ENCODE measurements around the gene ANKRD2. TPM values are rescaled to one million over a fixed set of nuclear protein-coding genes. Genes with fewer than 3 reads are reported as not detected.

ANKRD2 gene
- total RNA-seq, 1 experiment from 2014 or later = 5.8 TPM

GRCh38 chr10:97533888-97534287, 38.7 kb upstream of the ANKRD2 start:
- H3K27ac Mint-ChIP-seq (ENCODE audit: low read depth, unreplicated experiment) = no peak overlapping the region
- TF ChIP-seq, protein P1, sequence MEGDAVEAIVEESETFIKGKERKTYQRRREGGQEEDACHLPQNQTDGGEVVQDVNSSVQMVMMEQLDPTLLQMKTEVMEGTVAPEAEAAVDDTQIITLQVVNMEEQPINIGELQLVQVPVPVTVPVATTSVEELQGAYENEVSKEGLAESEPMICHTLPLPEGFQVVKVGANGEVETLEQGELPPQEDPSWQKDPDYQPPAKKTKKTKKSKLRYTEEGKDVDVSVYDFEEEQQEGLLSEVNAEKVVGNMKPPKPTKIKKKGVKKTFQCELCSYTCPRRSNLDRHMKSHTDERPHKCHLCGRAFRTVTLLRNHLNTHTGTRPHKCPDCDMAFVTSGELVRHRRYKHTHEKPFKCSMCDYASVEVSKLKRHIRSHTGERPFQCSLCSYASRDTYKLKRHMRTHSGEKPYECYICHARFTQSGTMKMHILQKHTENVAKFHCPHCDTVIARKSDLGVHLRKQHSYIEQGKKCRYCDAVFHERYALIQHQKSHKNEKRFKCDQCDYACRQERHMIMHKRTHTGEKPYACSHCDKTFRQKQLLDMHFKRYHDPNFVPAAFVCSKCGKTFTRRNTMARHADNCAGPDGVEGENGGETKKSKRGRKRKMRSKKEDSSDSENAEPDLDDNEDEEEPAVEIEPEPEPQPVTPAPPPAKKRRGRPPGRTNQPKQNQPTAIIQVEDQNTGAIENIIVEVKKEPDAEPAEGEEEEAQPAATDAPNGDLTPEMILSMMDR (IDR thresholded peaks at IDR 0.05; ENCODE audit: unreplicated experiment) = no peak
- no peaks in the 10 kb centered on the region for H3K36me3 Mint-ChIP-seq (ENCODE audit: insufficient read depth, unreplicated experiment)
- H3K9me3 Mint-ChIP-seq (ENCODE audit: unreplicated experiment) = no peaks in the 10 kb centered on the region
- intact Hi-C loops (cut with micrococcal nuclease) = loop anchor here (2.0 kb wide), 1 partner anchor 19 kb away; no protein-coding TSS in a partner anchor
- BruUV-seq (replicated peaks) = no TSS peak
- H3K4me1 Mint-ChIP-seq (ENCODE audit: insufficient read depth, unreplicated experiment) = peaks cover 10% of the 10 kb centered on the region
- no peak overlapping the region for H3K4me3 Mint-ChIP-seq (ENCODE audit: unreplicated experiment)
- H3K27me3 Mint-ChIP-seq (ENCODE audit: insufficient read depth, unreplicated experiment) = no peaks in the 10 kb centered on the region
- CTCF ChIA-PET = interaction anchor here (0.7 to 3.3 kb wide), 14 partner anchors 9 to 94 kb away, joined by 3 to 19 read pairs (median 6); partner anchors contain the start of genes ANKRD2, HOGA1 and UBTD1
- DNase-seq (ENCODE audit: unreplicated experiment) = no peak
- POLR2A ChIA-PET = interaction anchor here (0.6 to 1.4 kb wide), 5 partner anchors 19 to 141 kb away, joined by 3 to 4 read pairs (median 4); partner anchors contain the start of gene UBTD1

DNA sequence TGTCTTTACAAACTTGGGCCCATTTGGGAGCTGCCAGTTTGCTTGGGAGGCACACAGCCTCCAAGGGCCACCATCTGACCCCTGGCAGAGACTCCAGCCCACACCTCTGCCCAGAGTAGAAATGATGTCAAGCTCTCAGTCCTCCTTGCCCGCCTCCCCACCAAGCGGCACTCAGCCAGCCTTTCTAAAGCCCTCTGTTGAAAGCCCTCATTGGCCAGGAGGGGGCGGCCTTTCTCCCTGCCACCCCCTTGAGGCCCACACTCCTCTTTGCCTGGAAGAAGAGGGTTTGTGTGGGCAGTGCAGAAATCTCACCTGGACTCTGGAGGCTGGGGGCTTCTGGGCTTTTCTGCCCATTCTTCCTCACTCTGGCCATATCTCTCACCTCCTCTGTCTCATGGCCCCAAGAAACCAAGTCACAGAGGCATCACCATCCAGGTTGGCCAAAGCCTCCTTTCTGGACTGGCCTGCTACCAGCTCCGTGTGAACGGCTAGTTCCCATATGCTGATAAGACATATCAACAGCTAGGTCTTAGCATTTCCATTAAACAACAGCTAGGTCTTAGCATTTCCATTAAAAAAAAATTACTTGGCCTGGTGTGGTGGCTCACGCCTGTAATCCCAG, 37.7 kb upstream of the ANKRD2 start:
- CTCF ChIA-PET = interaction anchor here (0.6 to 3.3 kb wide), 20 partner anchors 10 to 276 kb away, joined by 3 to 19 read pairs (median 4); partner anchors contain the start of genes ANKRD2 and HOGA1
- no peak overlapping the region for H3K27ac Mint-ChIP-seq (ENCODE audit: low read depth, unreplicated experiment)

DNA sequence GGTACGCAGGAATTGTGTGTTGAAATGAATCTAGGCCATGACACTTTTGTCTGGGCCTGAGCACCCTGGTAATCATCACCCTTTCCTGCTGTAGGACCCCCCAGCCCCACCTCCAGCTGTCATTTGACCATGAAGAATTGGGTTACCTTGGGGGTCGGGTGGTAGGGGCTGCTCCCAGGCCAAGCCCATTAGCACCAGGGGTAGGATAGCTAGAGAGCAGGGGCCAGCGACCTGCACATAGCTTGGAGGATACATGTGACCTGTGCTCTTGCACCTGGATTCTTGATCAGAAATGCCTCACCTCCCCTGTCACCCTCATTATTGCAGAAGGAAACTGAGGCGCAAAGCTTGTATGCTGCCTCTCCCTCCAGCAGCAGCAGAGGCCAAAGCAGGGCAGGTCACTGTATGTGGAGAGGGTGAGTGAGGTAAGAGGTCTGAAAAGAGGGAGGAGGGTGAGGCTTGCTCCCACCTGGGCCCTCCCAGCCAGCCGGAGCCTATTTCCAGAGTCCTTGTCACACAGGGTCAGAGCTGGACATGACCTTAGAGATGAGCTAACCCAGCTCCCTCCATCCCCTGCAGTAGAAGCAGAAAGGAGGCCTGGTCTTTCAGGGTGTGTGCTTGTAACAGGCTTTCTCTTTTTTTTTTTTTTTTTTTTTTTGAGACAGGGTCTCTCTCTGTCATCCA, 35.3 kb upstream of the ANKRD2 start:
- H3K4me1 Mint-ChIP-seq (ENCODE audit: insufficient read depth, unreplicated experiment) = peaks cover 11% of the 10 kb centered on the region
- no TSS peak for BruUV-seq (replicated peaks)
- intact Hi-C loops (cut with micrococcal nuclease) = no loop called here

More for the DNA sequence above, 37.7 kb upstream of the ANKRD2 start:
- no TSS peak for BruUV-seq (replicated peaks)
- DNase-seq (ENCODE audit: unreplicated experiment) = peak; percentile 71
- TF ChIP-seq, protein P1 (IDR thresholded peaks at IDR 0.05; ENCODE audit: unreplicated experiment) = peak; percentile 56
- Mint-ChIP-seq H3K27me3 (ENCODE audit: insufficient read depth, unreplicated experiment) (no peaks in the 10 kb centered on the region), H3K36me3 (ENCODE audit: insufficient read depth, unreplicated experiment) (no peaks in the 10 kb centered on the region), H3K4me1 (ENCODE audit: insufficient read depth, unreplicated experiment) (peaks cover 10% of the 10 kb centered on the region), H3K4me3 (ENCODE audit: unreplicated experiment) (no peak overlapping the region), H3K9me3 (ENCODE audit: unreplicated experiment) (no peaks in the 10 kb centered on the region)
- POLR2A ChIA-PET = interaction anchor here (0.8 to 1.2 kb wide), 4 partner anchors 9 to 76 kb away, joined by 3 to 4 read pairs (median 4); no protein-coding TSS in a partner anchor
- intact Hi-C loops (cut with micrococcal nuclease) = loop anchor here (2.0 kb wide), 1 partner anchor 18 kb away; no protein-coding TSS in a partner anchor

More for the DNA sequence above, 35.3 kb upstream of the ANKRD2 start:
- no peaks in the 10 kb centered on the region for H3K9me3 Mint-ChIP-seq (ENCODE audit: unreplicated experiment)
- H3K36me3 Mint-ChIP-seq (ENCODE audit: insufficient read depth, unreplicated experiment) = no peaks in the 10 kb centered on the region
- ChIA-PET CTCF (interaction anchor here (0.6 to 1.2 kb wide), 7 partner anchors 15 to 1802 kb away, joined by 3 to 7 read pairs (median 4); no protein-coding TSS in a partner anchor), POLR2A (interaction anchor here (0.6 kb wide), 1 partner anchor 35 kb away, joined by 3 read pairs; no protein-coding TSS in a partner anchor)
- no peak overlapping the region for H3K4me3 Mint-ChIP-seq (ENCODE audit: unreplicated experiment)
- H3K27ac Mint-ChIP-seq (ENCODE audit: low read depth, unreplicated experiment) = no peak overlapping the region
- TF ChIP-seq, protein P1 (IDR thresholded peaks at IDR 0.05; ENCODE audit: unreplicated experiment) = no peak
- H3K27me3 Mint-ChIP-seq (ENCODE audit: insufficient read depth, unreplicated experiment) = no peaks in the 10 kb centered on the region
- DNase-seq (ENCODE audit: unreplicated experiment) = no peak
